Ascending aorta (tissue), 2 donors: Measurements from ENCODE around the gene GALR2. TPM values are rescaled to one million over a fixed set of nuclear protein-coding genes. Genes with fewer than 3 reads are reported as not detected.
A peak's percentile ranks its signal among the peaks of the same experiment; 100 is the strongest.

Source experiments
- DNase-seq, 2 donors: peaks; one replicate each; pipeline ENCODE4 v3.0.0-alpha.2; 2019; ENCODE audit warnings: low spot score in 2 of 2
- H3K27ac ChIP-seq, 2 donors: fragments of 200-600 bp; sonication (generic); one replicate each; pipeline ENCODE4 v1.5.1; 2016 to 2017; ENCODE audit warnings: mild to moderate bottlenecking in 1 of 2
- H3K27me3 ChIP-seq: fragments of 200-600 bp; sonication (generic); one replicate; pipeline ENCODE4 v1.5.1; 2017
- H3K36me3 ChIP-seq, 2 donors: fragments of 200-600 bp; sonication (generic); one replicate each; pipeline ENCODE4 v1.5.1; 2016
- H3K4me1 ChIP-seq, 2 donors: fragments of 200-600 bp; sonication (generic); one replicate each; pipeline ENCODE4 v1.5.1; 2016 to 2017; ENCODE audit warnings: mild to moderate bottlenecking in 1 of 2
- H3K4me3 ChIP-seq, 2 donors: fragments of 200-600 bp; sonication (generic); one replicate each; pipeline ENCODE4 v1.5.1; 2016 to 2017; ENCODE audit warnings: mild to moderate bottlenecking in 1 of 2
- H3K9me3 ChIP-seq, 2 donors: fragments of 200-600 bp; sonication (generic); one replicate each; pipeline ENCODE4 v1.5.1; 2016
- intact Hi-C: fragments of 100-400 bp; cut with DNase I; formaldehyde crosslinking; loops from one replicate; pipeline ENCODE4 v1.15.1; 2023
- total RNA-seq: library from RNA; depleted of rRNA; stranded (reverse); fragments of >200 nt; gene quantifications from one replicate; pipeline ENCODE4 v1.1.0, GENCODE V29; 2016
- TF ChIP-seq, protein P1 (sequence below), 3 experiments: fragments of 200-600 bp in 2 of 3; fragments of 450-650 bp in 1 of 3; sonication (generic) in 2 of 3; IDR thresholded peaks; one replicate each; pipeline ENCODE4 v1.5.1; 2016 to 2019; ENCODE audit warnings: antibody characterized with exemption in 3 of 3, mild to moderate bottlenecking in 1 of 3, moderate library complexity in 1 of 3

The GALR2 gene, protein sequence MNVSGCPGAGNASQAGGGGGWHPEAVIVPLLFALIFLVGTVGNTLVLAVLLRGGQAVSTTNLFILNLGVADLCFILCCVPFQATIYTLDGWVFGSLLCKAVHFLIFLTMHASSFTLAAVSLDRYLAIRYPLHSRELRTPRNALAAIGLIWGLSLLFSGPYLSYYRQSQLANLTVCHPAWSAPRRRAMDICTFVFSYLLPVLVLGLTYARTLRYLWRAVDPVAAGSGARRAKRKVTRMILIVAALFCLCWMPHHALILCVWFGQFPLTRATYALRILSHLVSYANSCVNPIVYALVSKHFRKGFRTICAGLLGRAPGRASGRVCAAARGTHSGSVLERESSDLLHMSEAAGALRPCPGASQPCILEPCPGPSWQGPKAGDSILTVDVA
- 2.3 TPM for total RNA-seq

DNA sequence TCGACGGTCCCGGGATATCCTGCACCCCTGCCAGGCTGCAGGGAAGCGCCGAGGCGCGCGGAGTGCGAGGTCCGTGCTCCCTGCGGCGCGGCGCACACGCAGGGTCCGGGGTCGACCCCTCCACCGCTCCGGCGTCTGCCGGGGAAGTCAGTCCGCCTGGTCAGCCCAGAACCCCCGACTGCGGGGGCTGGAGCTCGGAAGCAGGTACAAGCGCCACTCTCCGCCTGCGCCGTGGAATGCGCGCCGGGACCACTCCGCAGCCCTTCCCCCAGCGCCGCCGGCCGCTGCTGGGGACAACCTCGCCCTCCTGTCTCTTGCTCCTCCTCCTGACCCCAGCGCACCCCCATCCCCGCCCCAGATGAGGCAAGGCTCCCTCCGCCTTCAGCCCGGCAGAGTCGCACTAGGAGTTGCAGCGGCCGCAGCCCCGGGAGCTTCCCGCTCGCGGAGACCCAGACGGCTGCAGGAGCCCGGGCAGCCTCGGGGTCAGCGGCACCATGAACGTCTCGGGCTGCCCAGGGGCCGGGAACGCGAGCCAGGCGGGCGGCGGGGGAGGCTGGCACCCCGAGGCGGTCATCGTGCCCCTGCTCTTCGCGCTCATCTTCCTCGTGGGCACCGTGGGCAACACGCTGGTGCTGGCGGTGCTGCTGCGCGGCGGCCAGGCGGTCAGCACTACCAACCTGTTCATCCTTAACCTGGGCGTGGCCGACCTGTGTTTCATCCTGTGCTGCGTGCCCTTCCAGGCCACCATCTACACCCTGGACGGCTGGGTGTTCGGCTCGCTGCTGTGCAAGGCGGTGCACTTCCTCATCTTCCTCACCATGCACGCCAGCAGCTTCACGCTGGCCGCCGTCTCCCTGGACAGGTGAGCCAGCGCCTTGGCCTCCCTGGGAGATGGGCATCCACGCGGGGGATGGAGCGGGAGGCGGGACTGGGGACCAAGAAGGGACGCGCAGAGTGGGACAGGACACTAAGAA lies at the start of gene GALR2:
Gene GALR2 (plus strand): TSS at position 392 of the 974 bp plus-strand sequence. CDS start 103 bp downstream, at position 495.
- intact Hi-C loops, result no loop called here
- no peaks in the 10 kb centered on the region for H3K9me3 ChIP-seq
- H3K4me3 ChIP-seq, result peak within 1 kb of the TSS in 1 of 2 donors; percentile 30
- DNase-seq, result no peak
- TF ChIP-seq, protein P1, sequence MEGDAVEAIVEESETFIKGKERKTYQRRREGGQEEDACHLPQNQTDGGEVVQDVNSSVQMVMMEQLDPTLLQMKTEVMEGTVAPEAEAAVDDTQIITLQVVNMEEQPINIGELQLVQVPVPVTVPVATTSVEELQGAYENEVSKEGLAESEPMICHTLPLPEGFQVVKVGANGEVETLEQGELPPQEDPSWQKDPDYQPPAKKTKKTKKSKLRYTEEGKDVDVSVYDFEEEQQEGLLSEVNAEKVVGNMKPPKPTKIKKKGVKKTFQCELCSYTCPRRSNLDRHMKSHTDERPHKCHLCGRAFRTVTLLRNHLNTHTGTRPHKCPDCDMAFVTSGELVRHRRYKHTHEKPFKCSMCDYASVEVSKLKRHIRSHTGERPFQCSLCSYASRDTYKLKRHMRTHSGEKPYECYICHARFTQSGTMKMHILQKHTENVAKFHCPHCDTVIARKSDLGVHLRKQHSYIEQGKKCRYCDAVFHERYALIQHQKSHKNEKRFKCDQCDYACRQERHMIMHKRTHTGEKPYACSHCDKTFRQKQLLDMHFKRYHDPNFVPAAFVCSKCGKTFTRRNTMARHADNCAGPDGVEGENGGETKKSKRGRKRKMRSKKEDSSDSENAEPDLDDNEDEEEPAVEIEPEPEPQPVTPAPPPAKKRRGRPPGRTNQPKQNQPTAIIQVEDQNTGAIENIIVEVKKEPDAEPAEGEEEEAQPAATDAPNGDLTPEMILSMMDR (IDR thresholded peaks at IDR 0.05), result no peak
- H3K27me3 ChIP-seq, result peaks cover 31% of the 10 kb centered on the region
- no peak within 1 kb of the TSS for H3K27ac ChIP-seq
- peaks cover 17 to 38% of the 10 kb centered on the region in 2 donors for H3K4me1 ChIP-seq
- no peaks in the 10 kb centered on the region for H3K36me3 ChIP-seq

DNA sequence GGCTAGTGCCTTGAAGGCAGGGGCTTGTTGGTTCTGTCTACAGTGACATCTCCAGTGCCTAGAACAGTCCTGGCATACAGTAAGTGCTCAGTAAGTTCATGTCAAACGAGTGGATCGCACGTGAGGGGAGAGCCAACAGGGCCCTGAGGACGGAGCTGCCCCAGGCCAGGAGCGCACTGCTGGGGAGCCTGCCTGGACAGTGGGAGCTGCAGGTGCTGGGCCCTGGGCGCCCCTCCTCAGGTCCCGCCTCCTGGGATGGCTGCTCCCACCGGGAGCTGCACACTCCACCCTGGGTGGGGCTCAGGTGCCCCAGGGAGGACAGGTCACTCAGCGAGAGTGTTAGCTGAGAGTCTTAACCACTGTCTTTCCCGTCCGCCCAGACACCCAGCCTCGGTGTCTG lies 49.3 kb upstream of the GALR2 start:
- intact Hi-C loops, result no loop called here
- Histone ChIP-seq H3K9me3 (no peaks in the 10 kb centered on the region), H3K27me3 (no peaks in the 10 kb centered on the region), H3K36me3 (no peaks in the 10 kb centered on the region), H3K27ac (no peak overlapping the region), H3K4me1 (no peaks in the 10 kb centered on the region), H3K4me3 (no peak overlapping the region)
- TF ChIP-seq, protein P1 (IDR thresholded peaks at IDR 0.05), result no peak
- DNase-seq, result no peak

- Histone ChIP-seq H3K4me1 (no peaks in the 10 kb centered on the region), H3K4me3 (no peak overlapping the region), H3K27me3 (no peaks in the 10 kb centered on the region), H3K36me3 (no peaks in the 10 kb centered on the region), H3K9me3 (no peaks in the 10 kb centered on the region), H3K27ac (no peak overlapping the region)
- DNase-seq, result no peak
- TF ChIP-seq, protein P1 (IDR thresholded peaks at IDR 0.05), result no peak
- intact Hi-C loops, result no loop called here
These were observed 47.8 kb upstream of the GALR2 start for GRCh38 chr17:76026714-76027158.

GRCh38 chr17:76027159-76027839 lies 47.3 kb upstream of the GALR2 start, which contains the start of gene EVPL:
TSS of gene EVPL (minus strand) at chr17:76027306. CDS start at chr17:76027198, 108 bp downstream.
- Histone ChIP-seq H3K4me1 (no peaks in the 10 kb centered on the region), H3K4me3 (no peak within 1 kb of the TSS), H3K36me3 (no peaks in the 10 kb centered on the region), H3K9me3 (no peaks in the 10 kb centered on the region), H3K27me3 (no peaks in the 10 kb centered on the region), H3K27ac (no peak within 1 kb of the TSS)
- DNase-seq, result no peak
- intact Hi-C loops, result no loop called here
- TF ChIP-seq, protein P1 (IDR thresholded peaks at IDR 0.05), result no peak

DNA sequence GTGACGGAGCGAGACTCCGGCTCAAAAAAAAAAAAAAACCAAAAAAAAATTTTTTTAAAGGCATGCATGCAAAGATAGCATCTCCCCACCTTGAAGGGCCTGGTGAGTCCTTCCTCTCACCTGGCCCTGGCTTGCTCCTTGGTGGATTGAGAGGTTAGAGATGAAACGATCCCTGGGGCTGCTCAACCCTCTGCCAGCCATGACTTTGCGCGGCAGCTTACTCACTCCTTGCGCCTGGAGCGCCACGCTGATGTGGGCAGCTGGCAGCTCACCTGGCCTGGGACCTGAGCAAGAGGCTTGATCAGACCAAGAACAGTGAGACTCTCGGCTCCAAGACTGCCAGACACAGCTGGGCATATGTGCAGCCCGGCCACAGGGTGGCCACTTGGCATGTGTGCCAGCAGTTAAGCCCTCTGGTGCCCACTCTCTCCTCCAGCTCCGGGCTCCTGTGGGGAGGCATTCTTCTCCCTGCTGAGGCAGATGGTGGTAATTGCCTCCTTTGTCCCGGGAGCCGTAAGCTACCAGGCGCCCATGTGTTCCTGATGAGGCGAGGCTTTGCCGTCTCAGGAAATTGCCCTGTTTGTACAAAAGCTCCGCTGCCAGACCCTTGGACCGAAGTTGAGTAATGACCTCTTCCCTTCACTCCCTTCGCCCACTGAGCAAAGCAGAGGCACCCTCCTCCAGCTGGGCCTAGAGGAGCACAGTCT lies 42.4 kb upstream of the GALR2 start:
- Histone ChIP-seq H3K4me3 (no peak overlapping the region), H3K27me3 (no peaks in the 10 kb centered on the region), H3K27ac (no peak overlapping the region), H3K36me3 (no peaks in the 10 kb centered on the region), H3K4me1 (no peaks in the 10 kb centered on the region), H3K9me3 (no peaks in the 10 kb centered on the region)
- intact Hi-C loops, result no loop called here
- no peak for DNase-seq
- TF ChIP-seq, protein P1 (IDR thresholded peaks at IDR 0.05), result no peak
